ENCODE data around the gene CD79B. TPM values are rescaled to one million over a fixed set of nuclear protein-coding genes. Genes with fewer than 3 reads are reported as not detected.
"Not testable (repeated sequence)": the region's sequence is repeated elsewhere in the genome, so short reads cannot be mapped to it uniquely, and the experiment has no call there.

The CD79B gene
- total RNA-seq, 1 donor from 2014 or later: 3.4 TPM

- not testable (repeated sequence) for H3K4me1 Mint-ChIP-seq (ENCODE audit: unreplicated experiment); H3K27ac Mint-ChIP-seq (ENCODE audit: unreplicated experiment); H3K27me3 Mint-ChIP-seq (ENCODE audit: unreplicated experiment); H3K9me3 Mint-ChIP-seq (ENCODE audit: unreplicated experiment); H3K4me3 Mint-ChIP-seq (ENCODE audit: unreplicated experiment); DNase-seq (ENCODE audit: low spot score); H3K36me3 Mint-ChIP-seq (ENCODE audit: low read depth, unreplicated experiment)
Observed at GRCh38 chr17:63894821-63895220, 37.3 kb downstream of the CD79B start.

- H3K9me3 Mint-ChIP-seq (ENCODE audit: unreplicated experiment); H3K27ac Mint-ChIP-seq (ENCODE audit: unreplicated experiment); DNase-seq (ENCODE audit: low spot score); H3K4me1 Mint-ChIP-seq (ENCODE audit: unreplicated experiment); H3K36me3 Mint-ChIP-seq (ENCODE audit: low read depth, unreplicated experiment); H3K27me3 Mint-ChIP-seq (ENCODE audit: unreplicated experiment); H3K4me3 Mint-ChIP-seq (ENCODE audit: unreplicated experiment): not testable (repeated sequence)
Observed at GRCh38 chr17:63894021-63894420, 38.1 kb downstream of the CD79B start.

DNA sequence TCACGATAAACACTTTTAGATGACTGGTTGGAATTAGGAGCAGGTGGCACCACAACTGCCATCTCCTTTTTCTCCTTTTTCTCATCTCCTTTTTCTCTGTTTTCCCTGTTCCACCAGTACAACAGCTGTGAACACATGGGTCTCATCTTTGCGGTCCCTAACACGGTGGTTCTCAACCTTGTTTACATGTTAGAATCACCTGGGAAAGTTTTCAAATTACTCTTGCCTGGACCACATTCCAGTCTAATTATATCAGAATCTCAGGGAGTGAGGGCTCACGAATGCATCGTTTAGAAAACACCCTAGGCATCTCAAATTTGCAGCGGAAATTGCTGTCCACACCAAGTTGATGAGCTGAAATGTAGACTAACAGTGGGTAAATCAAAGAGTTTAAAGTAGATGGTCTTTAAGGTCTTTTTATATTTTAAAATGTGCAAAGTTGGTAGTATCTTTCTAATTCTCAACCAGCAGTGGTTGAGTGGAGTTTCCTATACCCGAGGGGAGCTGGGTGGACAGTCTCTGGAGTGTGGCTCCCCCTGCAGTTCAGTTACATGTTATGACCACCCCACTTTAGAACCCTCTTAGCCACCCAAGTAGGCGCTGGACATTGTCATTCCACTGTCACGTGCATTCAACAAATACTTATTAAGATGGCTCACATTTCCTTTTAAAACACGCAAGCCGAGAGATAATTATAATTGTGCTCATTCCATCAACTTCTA is 39.7 kb downstream of the CD79B start:
- not testable (repeated sequence) for DNase-seq (ENCODE audit: low spot score); H3K27me3 Mint-ChIP-seq (ENCODE audit: unreplicated experiment); H3K27ac Mint-ChIP-seq (ENCODE audit: unreplicated experiment); H3K4me1 Mint-ChIP-seq (ENCODE audit: unreplicated experiment); H3K36me3 Mint-ChIP-seq (ENCODE audit: low read depth, unreplicated experiment); H3K4me3 Mint-ChIP-seq (ENCODE audit: unreplicated experiment); H3K9me3 Mint-ChIP-seq (ENCODE audit: unreplicated experiment)

GRCh38 chr17:63889026-63889848 is 42.9 kb downstream of the CD79B start:
- not testable (repeated sequence) for H3K4me3 Mint-ChIP-seq (ENCODE audit: unreplicated experiment); H3K27me3 Mint-ChIP-seq (ENCODE audit: unreplicated experiment); H3K9me3 Mint-ChIP-seq (ENCODE audit: unreplicated experiment); H3K27ac Mint-ChIP-seq (ENCODE audit: unreplicated experiment); H3K4me1 Mint-ChIP-seq (ENCODE audit: unreplicated experiment); H3K36me3 Mint-ChIP-seq (ENCODE audit: low read depth, unreplicated experiment)
- DNase-seq (ENCODE audit: low spot score): peak; percentile 51
- TF ChIP-seq CTCF (IDR thresholded peaks at IDR 0.05; ENCODE audit: unreplicated experiment): peak; percentile 49

- H3K27ac Mint-ChIP-seq (ENCODE audit: unreplicated experiment); H3K27me3 Mint-ChIP-seq (ENCODE audit: unreplicated experiment); H3K36me3 Mint-ChIP-seq (ENCODE audit: low read depth, unreplicated experiment); H3K9me3 Mint-ChIP-seq (ENCODE audit: unreplicated experiment); H3K4me3 Mint-ChIP-seq (ENCODE audit: unreplicated experiment); DNase-seq (ENCODE audit: low spot score): not testable (repeated sequence)
- H3K4me1 Mint-ChIP-seq (ENCODE audit: unreplicated experiment): peaks cover 14% of the 10 kb centered on the region
Observed at GRCh38 chr17:63885119-63885518, 47.0 kb downstream of the CD79B start.

DNA sequence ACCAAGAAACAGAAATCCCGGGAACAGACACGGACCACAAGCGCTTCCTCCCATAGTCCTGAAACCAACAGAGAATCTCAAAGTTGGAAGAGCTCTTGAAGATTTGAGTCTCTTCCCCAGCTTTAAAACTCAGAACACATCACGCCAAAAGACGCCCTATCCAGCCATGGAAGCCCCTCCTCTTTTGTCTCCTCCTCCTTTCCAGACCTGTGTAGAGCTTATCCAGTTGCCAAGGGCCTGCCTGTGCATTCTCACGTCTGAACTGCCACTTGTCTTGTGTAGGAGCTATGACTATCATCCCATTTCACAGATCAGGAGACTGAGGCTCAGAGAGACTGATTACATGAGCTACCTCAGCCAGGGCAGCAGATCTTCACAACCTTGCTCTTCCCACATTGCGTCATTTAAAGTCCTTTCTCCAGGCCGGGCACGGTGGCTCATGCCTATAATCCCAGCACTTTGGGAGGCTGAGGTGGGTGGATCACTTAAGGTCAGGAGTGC is 49.5 kb downstream of the CD79B start:
- not testable (repeated sequence) for H3K9me3 Mint-ChIP-seq (ENCODE audit: unreplicated experiment); H3K27ac Mint-ChIP-seq (ENCODE audit: unreplicated experiment); H3K36me3 Mint-ChIP-seq (ENCODE audit: low read depth, unreplicated experiment); H3K27me3 Mint-ChIP-seq (ENCODE audit: unreplicated experiment); H3K4me3 Mint-ChIP-seq (ENCODE audit: unreplicated experiment); DNase-seq (ENCODE audit: low spot score)
- peaks cover 12% of the 10 kb centered on the region for H3K4me1 Mint-ChIP-seq (ENCODE audit: unreplicated experiment)

- Mint-ChIP-seq H3K4me3 (ENCODE audit: unreplicated experiment) (no peak within 1 kb of the TSS), H3K4me1 (ENCODE audit: unreplicated experiment) (peaks cover 12% of the 10 kb centered on the region), H3K36me3 (ENCODE audit: low read depth, unreplicated experiment) (no peaks in the 10 kb centered on the region), H3K9me3 (ENCODE audit: unreplicated experiment) (no peaks in the 10 kb centered on the region), H3K27ac (ENCODE audit: unreplicated experiment) (no peak within 1 kb of the TSS), H3K27me3 (ENCODE audit: unreplicated experiment) (peaks cover 4% of the 10 kb centered on the region)
- DNase-seq (ENCODE audit: low spot score): peak; percentile 72
- TF ChIP-seq CTCF (IDR thresholded peaks at IDR 0.05; ENCODE audit: unreplicated experiment): peak; percentile 57
Observed at GRCh38 chr17:63881935-63882601, 50.1 kb downstream of the CD79B start, which contains the start of gene GH2. GH2 (minus strand) TSS chr17:63881944; CDS start chr17:63881801, 143 bp downstream.

- peak; percentile 57 for DNase-seq (ENCODE audit: low spot score)
- H3K9me3 Mint-ChIP-seq (ENCODE audit: unreplicated experiment); H3K36me3 Mint-ChIP-seq (ENCODE audit: low read depth, unreplicated experiment); H3K27ac Mint-ChIP-seq (ENCODE audit: unreplicated experiment); H3K4me3 Mint-ChIP-seq (ENCODE audit: unreplicated experiment); H3K27me3 Mint-ChIP-seq (ENCODE audit: unreplicated experiment): not testable (repeated sequence)
- H3K4me1 Mint-ChIP-seq (ENCODE audit: unreplicated experiment): peaks cover 12% of the 10 kb centered on the region
Observed at GRCh38 chr17:63881337-63881736, 50.8 kb downstream of the CD79B start.

All from endothelial cell (in vitro differentiated cells).